ENCODE measurements around the gene ARPC5L.
"Not testable (repeated sequence)": the region's sequence is repeated elsewhere in the genome, so short reads cannot be mapped to it uniquely, and the experiment has no call there.

The ARPC5L gene

DNA sequence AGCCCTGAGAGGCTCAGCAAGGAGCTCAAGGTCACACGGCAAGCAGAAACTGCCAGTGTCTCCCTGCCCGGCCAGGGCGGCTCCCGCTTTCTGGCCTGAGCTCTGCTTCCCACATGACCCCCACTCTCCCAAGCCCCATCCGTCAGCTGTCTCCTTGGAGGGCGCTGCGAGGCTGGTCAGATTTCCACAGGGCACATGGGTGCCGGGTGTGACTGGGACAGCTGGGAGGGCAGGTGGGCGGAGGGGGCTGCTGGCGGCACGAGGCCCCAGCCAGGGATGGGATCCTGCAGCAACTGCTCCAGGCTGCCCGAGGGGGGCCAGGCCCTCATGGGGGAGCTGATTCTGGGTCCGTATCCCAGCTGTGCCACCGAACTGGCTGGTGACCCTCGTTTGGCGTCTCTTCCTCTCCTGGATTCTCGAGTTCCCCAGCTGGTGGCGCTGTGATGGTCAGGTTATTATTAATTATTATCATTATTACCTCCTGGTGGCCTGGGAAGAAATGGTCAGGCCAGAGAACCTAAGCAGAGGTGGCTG, 21.6 kb upstream of the ARPC5L start:
- Histone ChIP-seq H3K27ac (no peak overlapping the region), H3K4me2 (ENCODE audit: low read length) (no peak overlapping the region), H3K9ac (no peak overlapping the region), H3K27me3 (ENCODE audit: control insufficient read depth, insufficient read depth, low read length) (no peaks in the 10 kb centered on the region), H2AFZ (no peak overlapping the region), H3K36me3 (ENCODE audit: control insufficient read depth, insufficient read depth, low read length) (no peaks in the 10 kb centered on the region), H3K4me3 (ENCODE audit: low read depth, low read length) (no peak overlapping the region), H3K9me3 (ENCODE audit: control insufficient read depth, low read length) (no peaks in the 10 kb centered on the region), H3K4me1 (peaks cover under 1% of the 10 kb centered on the region), H3K79me2 (no peaks in the 10 kb centered on the region)
- TF ChIP-seq, protein P1, sequence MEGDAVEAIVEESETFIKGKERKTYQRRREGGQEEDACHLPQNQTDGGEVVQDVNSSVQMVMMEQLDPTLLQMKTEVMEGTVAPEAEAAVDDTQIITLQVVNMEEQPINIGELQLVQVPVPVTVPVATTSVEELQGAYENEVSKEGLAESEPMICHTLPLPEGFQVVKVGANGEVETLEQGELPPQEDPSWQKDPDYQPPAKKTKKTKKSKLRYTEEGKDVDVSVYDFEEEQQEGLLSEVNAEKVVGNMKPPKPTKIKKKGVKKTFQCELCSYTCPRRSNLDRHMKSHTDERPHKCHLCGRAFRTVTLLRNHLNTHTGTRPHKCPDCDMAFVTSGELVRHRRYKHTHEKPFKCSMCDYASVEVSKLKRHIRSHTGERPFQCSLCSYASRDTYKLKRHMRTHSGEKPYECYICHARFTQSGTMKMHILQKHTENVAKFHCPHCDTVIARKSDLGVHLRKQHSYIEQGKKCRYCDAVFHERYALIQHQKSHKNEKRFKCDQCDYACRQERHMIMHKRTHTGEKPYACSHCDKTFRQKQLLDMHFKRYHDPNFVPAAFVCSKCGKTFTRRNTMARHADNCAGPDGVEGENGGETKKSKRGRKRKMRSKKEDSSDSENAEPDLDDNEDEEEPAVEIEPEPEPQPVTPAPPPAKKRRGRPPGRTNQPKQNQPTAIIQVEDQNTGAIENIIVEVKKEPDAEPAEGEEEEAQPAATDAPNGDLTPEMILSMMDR (IDR thresholded peaks at IDR 0.05) = no peak

DNA sequence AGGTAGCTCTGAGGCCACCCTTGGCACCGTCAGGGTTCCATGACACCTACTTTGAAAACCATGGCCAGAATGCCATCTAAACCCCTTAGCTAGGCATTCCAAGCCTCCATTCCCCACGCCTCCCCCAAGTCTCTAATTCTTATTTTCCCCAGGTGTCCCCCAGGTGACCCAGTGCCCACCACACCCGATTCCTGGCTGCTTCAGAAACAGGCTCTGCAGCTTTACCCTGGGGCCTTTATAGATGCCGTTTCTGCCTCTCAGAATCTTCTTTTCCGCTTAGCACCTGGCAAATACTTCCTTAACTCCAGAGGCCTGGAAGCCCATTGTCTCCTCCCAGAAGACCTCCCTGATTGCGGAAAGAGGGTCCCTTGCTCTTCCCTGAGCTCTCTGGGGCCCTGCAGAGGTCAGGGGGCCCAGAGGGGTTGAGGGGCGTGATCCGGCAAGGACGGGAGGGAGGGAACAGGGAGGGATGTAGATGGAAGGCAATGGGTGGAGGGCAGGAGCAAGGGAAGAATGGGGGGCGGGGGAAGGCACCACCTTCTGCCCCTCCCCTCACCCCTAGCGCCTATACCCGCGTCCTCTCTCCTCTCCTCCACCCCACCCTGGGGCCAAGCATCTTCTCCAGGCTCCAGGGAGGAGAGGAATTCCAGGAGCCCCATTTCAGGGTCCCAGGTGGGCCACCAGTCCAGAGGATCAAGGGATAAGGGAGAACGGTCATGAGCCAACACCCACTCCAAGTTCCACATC, 20.7 kb upstream of the ARPC5L start:
- H3K27me3 ChIP-seq (ENCODE audit: control insufficient read depth, insufficient read depth, low read length) = no peaks in the 10 kb centered on the region
- no peak overlapping the region for H3K27ac ChIP-seq
- H3K4me1 ChIP-seq = no peaks in the 10 kb centered on the region
- no peak overlapping the region for H2AFZ ChIP-seq
- no peak overlapping the region for H3K9ac ChIP-seq
- no peak overlapping the region for H3K4me3 ChIP-seq (ENCODE audit: low read depth, low read length)
- no peaks in the 10 kb centered on the region for H3K79me2 ChIP-seq
- no peak overlapping the region for H3K4me2 ChIP-seq (ENCODE audit: low read length)
- H3K36me3 ChIP-seq (ENCODE audit: control insufficient read depth, insufficient read depth, low read length) = no peaks in the 10 kb centered on the region
- TF ChIP-seq, protein P1 (IDR thresholded peaks at IDR 0.05) = no peak
- H3K9me3 ChIP-seq (ENCODE audit: control insufficient read depth, low read length) = no peaks in the 10 kb centered on the region

DNA sequence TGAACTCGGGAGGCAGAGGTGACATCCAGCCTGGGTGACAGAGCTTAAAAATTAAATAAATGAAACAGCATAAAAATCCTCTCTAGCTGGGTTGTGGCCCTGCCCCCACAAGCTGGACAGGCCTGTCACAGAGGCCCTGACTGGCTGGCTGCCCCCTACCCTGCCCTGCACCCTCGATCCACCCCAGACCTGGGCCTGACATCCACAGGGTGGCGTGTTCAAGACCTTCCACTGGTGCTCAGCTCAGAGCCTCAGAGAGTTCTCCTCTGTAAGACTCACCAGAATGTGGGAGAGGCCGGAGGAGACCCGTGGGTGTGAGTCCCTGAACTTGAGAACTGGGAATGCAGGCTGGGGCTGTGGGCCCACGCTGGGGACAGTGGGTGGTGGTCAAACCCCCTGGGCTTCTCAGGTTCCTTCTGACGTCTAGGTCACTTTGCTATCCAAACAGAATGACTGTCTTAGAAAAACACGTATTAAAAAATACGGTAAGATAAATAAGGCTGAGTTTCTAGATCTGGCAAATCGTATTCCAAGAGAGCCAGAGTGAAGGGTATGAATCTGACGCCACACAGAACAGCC, 18.4 kb upstream of the ARPC5L start:
- Histone ChIP-seq H3K36me3 (ENCODE audit: control insufficient read depth, insufficient read depth, low read length) (no peaks in the 10 kb centered on the region), H3K4me2 (ENCODE audit: low read length) (no peak overlapping the region), H3K9me3 (ENCODE audit: control insufficient read depth, low read length) (no peaks in the 10 kb centered on the region), H3K4me3 (ENCODE audit: low read depth, low read length) (no peak overlapping the region), H3K27ac (no peak overlapping the region), H3K9ac (no peak overlapping the region), H3K27me3 (ENCODE audit: control insufficient read depth, insufficient read depth, low read length) (no peaks in the 10 kb centered on the region), H2AFZ (no peak overlapping the region), H3K4me1 (no peaks in the 10 kb centered on the region), H3K79me2 (no peaks in the 10 kb centered on the region)
- TF ChIP-seq, protein P1 (IDR thresholded peaks at IDR 0.05) = no peak

DNA sequence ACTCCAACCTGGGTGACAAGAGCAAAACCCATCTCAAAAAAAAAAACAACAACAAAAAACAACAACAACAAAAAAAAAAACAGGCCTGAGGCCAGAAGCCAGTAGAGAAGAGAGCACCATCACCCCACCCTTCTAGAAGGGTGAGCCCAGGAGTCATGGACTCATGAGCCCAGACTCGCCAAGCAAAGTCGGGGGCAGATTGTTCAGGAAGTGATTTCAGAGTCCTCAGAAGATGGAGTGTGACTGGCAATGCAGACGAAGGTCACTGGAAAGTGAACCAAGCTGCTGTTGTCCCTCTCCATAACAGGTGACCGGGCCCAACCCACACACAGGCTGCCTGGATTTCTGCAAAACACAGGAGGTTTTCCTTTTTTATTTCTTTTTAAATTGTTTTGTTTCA, 17.6 kb upstream of the ARPC5L start:
- Histone ChIP-seq H3K4me3 (ENCODE audit: low read depth, low read length) (no peak overlapping the region), H3K4me2 (ENCODE audit: low read length) (no peak overlapping the region), H2AFZ (no peak overlapping the region), H3K9me3 (ENCODE audit: control insufficient read depth, low read length) (no peaks in the 10 kb centered on the region), H3K36me3 (ENCODE audit: control insufficient read depth, insufficient read depth, low read length) (no peaks in the 10 kb centered on the region), H3K79me2 (no peaks in the 10 kb centered on the region), H3K9ac (no peak overlapping the region), H3K27ac (no peak overlapping the region), H3K4me1 (no peaks in the 10 kb centered on the region), H3K27me3 (ENCODE audit: control insufficient read depth, insufficient read depth, low read length) (no peaks in the 10 kb centered on the region)
- TF ChIP-seq, protein P1 (IDR thresholded peaks at IDR 0.05) = no peak

DNA sequence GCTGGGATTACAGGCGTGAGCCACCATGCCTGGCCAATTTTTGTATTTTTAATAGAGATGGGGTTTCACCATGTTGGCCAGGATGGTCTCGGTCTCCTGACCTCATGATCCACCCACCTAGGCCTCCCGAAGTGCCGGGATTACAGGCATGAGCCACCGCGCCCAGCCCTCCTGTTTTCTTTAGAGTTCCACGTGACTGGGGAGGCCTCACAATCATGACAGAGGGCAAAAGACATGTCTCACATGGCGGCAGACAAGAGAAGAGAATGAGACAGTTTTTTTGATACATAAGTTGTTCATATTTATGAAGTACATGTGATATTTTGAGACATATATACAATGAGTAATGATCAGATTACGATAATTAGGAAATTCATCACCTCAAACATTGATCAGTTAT, 15.5 kb upstream of the ARPC5L start:
- H3K4me3 ChIP-seq (ENCODE audit: low read depth, low read length) = not testable (repeated sequence)

More for the DNA sequence above, 15.5 kb upstream of the ARPC5L start:
- not testable (repeated sequence) for H3K4me2 ChIP-seq (ENCODE audit: low read length); H3K9me3 ChIP-seq (ENCODE audit: control insufficient read depth, low read length); H3K79me2 ChIP-seq; H2AFZ ChIP-seq; H3K4me1 ChIP-seq; H3K27ac ChIP-seq; H3K9ac ChIP-seq; H3K36me3 ChIP-seq (ENCODE audit: control insufficient read depth, insufficient read depth, low read length); H3K27me3 ChIP-seq (ENCODE audit: control insufficient read depth, insufficient read depth, low read length)

All from parathyroid adenoma (tissue), 2 donors.